ENCODE measurements around the gene HSP90AB1.

HSP90AB1 gene

DNA sequence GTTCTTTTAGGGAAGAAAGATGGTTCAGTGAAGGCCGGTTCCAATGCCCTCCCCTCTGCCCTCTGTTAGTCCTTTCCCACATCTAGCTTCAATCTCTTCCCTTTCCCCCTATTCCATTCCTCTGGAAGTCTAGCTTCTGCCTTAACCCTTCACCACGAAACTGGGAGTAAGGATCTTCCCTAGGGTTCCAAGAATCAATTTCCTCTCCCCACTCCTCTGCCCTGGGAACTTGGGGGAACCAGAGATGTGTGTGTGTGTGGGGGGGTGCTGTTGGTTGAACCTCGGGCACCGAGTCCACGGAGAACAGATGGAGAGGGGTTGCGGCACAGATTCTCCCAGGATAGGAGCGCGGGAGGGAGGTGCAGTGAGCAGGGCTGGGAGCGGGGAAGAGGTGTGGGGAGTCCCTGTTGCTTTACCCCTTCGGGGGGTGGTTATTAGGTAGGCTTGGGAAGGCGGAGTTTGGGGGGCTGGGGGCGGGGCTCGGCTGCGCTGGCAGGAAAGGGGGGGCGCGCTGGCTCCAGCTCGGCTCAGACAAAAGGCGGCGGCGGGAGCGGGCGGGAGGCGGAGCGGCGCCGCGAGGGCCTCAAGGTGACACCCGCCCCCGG, 23.1 kb downstream of the HSP90AB1 start, which contains the start of gene TMEM151B:
TMEM151B (plus strand) TSS at position 530 of the 605 bp plus-strand sequence. CDS start 293 bp downstream, outside the sequence.
- DNase-seq = no peak

GRCh38 chr6:44270526-44271405, 23.9 kb downstream of the HSP90AB1 start:
- no peak for DNase-seq

DNA sequence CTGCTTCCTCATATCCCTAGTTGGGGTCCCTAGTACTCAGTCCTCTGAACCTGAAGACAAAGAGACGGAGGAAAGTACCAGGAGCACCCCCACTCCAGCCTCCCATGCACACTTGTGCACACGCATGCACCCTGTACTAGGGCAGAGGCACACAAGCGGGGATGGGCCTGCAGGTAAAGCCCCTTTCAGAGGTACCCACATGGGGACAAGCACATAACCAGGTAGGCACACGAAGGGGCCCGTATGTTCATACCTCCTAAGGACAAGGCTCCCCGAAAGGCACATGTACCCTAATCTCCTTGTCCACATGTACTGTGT, 24.5 kb downstream of the HSP90AB1 start:
- DNase-seq = no peak

- no peak for DNase-seq
Measured at GRCh38 chr6:44271914-44272313, 25.0 kb downstream of the HSP90AB1 start.

- no peak for DNase-seq
Measured at GRCh38 chr6:44272529-44272928, 25.6 kb downstream of the HSP90AB1 start.

DNA sequence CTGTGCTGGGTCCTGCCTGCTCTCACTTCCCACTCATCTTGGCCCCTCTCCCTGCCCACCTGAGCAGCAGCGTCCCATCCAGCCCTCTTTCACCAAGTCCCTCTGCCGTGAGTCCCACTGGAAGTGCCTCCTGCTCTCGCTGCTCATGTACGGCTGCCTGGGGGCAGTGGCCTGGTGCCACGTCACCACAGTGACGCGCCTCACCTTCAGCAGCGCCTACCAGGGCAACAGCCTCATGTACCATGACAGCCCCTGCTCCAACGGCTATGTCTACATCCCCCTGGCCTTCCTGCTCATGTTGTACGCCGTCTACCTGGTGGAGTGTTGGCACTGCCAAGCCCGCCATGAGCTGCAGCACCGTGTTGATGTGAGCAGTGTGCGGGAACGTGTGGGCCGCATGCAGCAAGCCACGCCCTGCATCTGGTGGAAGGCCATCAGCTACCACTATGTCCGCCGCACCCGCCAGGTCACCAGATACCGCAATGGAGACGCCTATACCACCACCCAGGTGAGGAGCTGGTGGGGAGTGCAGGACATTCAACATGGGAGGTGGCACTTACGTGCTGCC, 26.2 kb downstream of the HSP90AB1 start:
- DNase-seq = no peak

DNA sequence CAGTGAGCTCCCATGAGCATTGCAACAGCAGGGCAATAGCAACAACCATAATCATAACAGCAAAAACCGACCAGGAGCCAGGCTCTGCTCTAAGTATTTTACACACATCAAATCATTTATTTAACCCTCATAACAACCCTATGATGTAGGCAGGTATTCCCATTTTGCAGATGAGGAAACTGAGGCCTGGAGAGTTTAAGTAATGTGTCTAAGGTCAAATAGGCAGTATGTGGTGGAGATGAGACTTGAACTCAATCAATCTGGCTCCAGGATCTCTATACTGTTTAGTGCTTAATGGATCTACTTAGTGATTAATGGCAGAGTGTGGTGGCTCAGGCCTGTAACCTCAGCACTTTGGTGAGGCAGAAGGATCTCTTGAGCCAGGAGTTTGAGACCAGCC, 26.7 kb downstream of the HSP90AB1 start:
- DNase-seq = no peak

GRCh38 chr6:44275271-44275748, 28.4 kb downstream of the HSP90AB1 start:
- DNase-seq = no peak

DNA sequence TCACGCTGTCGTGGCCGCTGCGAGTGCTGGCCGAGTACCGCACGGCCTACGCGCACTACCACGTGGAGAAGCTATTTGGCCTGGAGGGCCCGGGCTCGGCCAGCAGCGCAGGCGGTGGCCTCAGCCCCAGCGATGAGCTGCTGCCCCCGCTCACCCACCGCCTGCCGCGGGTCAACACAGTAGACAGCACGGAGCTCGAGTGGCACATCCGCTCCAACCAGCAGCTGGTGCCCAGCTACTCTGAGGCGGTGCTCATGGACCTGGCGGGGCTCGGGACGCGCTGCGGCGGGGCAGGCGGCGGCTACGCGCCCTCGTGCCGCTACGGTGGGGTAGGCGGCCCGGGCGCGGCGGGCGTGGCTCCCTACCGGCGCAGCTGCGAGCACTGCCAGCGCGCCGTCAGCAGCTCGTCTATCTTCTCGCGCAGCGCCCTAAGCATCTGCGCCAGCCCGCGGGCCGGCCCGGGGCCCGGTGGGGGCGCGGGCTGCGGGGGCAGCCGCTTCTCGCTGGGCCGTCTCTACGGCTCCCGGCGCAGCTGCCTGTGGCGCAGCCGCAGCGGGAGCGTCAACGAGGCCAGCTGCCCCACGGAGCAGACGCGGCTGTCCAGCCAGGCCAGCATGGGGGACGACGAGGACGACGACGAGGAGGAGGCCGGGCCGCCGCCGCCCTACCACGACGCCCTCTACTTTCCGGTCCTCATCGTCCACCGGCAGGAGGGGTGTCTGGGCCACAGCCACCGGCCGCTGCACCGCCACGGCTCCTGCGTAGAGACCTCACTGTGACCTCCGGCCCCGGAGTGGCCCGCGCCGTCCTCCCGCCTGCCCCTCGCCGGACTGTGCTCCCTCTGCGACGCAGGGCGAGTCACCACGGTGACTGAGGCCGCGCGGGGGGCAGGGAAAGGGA, 29.1 kb downstream of the HSP90AB1 start:
- DNase-seq = peak; percentile 27

DNA sequence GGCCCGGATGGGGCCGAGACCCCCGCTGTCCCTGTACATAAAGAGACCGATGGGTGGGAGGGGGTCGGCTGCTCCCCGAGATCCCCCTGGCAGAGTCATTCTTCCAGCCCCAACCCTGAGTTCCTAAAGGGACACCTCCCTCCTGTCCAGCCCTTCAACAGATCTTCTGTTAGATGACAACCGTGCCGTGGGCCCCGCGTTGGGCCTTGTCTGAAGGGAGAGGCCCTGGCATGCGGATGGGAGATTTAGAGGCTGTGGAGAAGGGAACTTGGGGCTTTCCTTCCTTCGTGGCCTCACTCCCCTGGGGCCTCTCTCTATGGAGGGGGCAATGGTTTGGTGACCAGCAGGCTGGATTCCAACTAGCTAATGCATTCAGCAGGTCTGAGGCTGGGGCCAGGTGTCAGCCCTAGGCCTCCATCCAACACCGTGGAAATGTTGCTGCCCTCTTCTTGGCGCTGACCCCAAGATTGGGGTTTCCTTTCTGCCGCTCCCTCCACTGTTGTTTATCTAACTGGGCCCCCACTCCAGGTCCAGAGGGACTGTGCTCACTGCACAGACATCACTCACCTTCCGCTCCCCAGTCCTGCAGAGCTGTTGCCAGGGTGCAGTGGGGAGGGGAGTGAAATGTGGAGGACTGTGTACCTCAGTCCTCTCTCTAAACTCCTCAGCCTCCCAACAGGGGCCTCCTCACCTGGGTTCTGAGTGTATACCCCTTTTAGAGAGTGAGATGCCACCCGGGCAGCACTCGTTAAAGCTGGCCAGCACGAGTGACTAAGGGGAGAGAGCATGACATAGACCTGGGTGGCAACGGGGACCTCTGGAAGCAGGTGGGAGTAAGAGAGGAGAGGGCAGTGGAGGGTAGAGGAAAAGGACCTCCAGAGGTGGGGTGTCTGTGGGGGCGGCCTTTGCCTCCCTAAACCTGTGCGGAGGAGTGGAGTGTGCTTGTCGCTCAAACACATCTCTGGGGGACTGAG, 30.1 kb downstream of the HSP90AB1 start:
- no peak for DNase-seq

GRCh38 chr6:44277763-44278162, 30.9 kb downstream of the HSP90AB1 start:
- no peak for DNase-seq

DNA sequence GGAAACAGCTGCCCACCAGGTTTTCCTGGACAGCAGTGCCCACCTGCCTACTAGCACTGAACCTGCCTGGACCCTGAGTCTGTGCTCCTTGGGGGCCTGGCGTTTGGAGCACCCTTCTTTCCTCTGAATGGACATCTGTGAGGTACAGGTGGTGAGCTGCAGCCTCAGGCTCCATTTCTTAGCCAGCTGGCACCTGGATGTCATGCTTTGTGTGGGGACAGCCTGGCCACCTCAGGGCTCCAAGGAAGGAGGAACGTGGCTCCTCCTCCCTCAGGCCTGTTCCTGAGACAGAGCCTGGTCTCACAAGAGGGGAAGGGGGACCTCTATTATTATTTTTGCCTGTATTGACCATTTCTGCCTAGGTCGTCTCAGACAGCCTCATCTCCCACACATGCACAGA, 31.4 kb downstream of the HSP90AB1 start:
- no peak for DNase-seq

DNA sequence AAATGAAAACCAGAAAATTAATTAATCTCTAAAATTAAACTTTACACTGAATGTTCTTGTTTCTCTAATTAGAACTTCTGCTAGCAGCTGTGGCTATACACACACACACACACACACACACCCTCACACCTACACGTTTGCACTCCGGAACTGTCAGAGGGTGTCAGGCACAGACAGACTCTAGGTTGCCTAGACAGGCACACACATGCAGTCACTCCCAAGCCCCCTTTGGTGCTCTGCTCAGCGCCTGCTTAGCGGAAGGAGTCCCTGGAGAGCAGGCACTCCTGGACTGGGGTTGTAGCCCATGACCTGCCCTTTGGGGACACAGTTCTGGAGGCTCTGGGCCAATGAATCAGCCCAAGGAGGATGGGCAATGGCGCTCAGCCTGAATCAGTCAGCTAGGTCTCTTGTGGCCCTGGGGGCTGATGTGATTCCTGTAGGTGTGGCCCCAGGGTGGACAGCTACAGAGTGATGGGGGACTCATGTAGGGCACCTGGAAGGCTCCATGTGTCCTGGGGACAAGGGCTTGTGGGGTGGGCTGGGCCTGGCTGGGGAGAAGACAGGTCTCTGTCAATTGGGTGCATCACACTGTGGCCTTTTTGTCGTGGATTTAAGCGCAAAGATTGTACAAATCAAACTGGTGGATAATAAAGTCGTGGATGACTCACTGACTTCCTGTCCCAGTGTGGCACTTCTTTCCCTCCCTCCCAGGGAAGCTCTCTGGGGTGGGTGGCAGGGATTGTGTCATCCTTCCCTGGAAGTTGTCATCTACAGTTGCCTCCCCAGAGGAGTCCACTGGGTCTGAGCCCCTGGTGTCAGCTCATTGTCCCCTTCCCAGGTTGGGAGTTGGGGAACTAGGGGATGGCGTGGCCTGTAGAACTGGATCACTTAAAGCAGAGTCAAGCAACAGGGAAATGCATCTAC, 32.1 kb downstream of the HSP90AB1 start:
- DNase-seq = no peak

GRCh38 chr6:44284121-44284520, 37.2 kb downstream of the HSP90AB1 start:
- no peak for DNase-seq

DNA sequence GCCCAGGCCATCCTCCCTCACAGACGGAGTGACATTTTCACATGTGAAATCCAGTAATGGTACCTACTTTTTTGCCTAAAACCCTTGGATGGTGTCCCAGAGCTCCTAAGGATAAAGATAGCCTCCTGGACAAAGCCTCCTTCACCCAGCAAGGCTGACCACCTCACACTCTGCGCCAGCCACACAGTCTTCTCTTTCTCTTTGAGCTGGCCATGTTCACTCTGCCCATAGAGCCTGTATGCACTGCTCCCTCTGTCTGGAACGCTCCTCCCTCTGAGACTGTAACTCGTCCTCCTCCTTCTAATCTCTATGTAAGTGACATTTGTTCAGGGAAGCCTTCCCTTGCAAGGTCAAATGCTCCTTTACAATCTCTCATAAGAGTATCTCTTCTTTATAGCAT, 38.0 kb downstream of the HSP90AB1 start:
- DNase-seq = no peak

- DNase-seq = no peak
Measured at GRCh38 chr6:44285552-44286284, 38.8 kb downstream of the HSP90AB1 start.

- no peak for DNase-seq
Measured at GRCh38 chr6:44286285-44286565, 39.3 kb downstream of the HSP90AB1 start.

GRCh38 chr6:44286747-44287146, 39.8 kb downstream of the HSP90AB1 start:
- DNase-seq = no peak

DNA sequence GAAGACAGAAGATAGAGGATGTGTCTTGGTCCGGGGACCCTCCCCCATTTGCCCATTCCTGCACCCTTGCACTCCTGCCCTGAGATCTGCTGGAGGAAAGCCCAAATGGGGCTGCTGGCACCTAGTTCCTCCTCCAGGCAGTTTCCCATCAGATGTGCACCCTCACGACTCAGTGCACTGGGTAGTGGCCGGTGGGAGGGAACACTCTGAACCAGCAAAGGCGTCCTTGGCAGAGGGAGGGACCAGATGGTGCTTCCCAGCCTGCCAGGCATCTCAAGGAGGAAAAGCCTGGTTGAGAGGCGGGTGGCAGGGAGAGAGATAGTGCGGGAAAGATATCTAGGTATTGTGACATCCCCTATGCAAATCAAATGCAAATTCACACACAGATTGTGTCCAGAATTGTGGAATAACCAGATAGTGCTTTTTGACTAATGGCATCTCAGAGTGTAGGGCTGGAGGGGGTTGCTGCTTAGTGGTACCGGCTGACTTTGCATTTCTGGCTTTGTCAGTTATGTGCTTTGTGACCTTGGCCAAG, 42.9 kb downstream of the HSP90AB1 start:
- DNase-seq = no peak

- no peak for DNase-seq
Measured at GRCh38 chr6:44291841-44292240, 44.9 kb downstream of the HSP90AB1 start.
